HEK293T (cell line): ENCODE measurements around the gene FBXL19.

Source experiments
- ARNT ChIP-seq: fragments of 450-650 bp; IDR thresholded peaks from 2 replicates; pipeline ENCODE4 v1.6.1; 2017; ENCODE audit warnings: mild to moderate bottlenecking
- FOXA1 ChIP-seq: fragments of 450-650 bp; IDR thresholded peaks from 2 replicates; pipeline ENCODE4 v1.6.1; 2016; ENCODE audit warnings: mild to moderate bottlenecking
- FOXK2 ChIP-seq: fragments of 450-650 bp; IDR thresholded peaks from 2 replicates; pipeline ENCODE4 v1.6.1; 2016; ENCODE audit warnings: mild to moderate bottlenecking
- FOXM1 ChIP-seq: fragments of 450-650 bp; IDR thresholded peaks from 2 replicates; pipeline ENCODE4 v1.6.1; 2017; ENCODE audit warnings: mild to moderate bottlenecking, borderline replicate concordance
- L3MBTL2 ChIP-seq: fragments of 450-650 bp; conservative IDR thresholded peaks from 2 replicates; pipeline ENCODE4 v1.6.1; 2016; ENCODE audit warnings: mild to moderate bottlenecking
- LEF1 ChIP-seq: fragments of 450-650 bp; IDR thresholded peaks from 2 replicates; pipeline ENCODE4 v1.6.1; 2017; ENCODE audit warnings: mild to moderate bottlenecking, borderline replicate concordance
- NFRKB ChIP-seq: fragments of 450-650 bp; IDR thresholded peaks from 2 replicates; pipeline ENCODE4 v1.6.1; 2016; ENCODE audit warnings: mild to moderate bottlenecking, moderate library complexity
- PKNOX1 ChIP-seq: fragments of 450-650 bp; IDR thresholded peaks from 2 replicates; pipeline ENCODE4 v1.6.1; 2016
- SP1 ChIP-seq: fragments of 450-650 bp; IDR thresholded peaks from 2 replicates; pipeline ENCODE4 v1.6.1; 2017
- SUZ12 ChIP-seq: fragments of 450-650 bp; IDR thresholded peaks from 2 replicates; pipeline ENCODE4 v1.6.1; 2016; ENCODE audit warnings: mild to moderate bottlenecking
- TARDBP ChIP-seq: fragments of 450-650 bp; IDR thresholded peaks from 2 replicates; pipeline ENCODE4 v1.6.1; 2016

GRCh38 chr16:30895627-30896260 is 27.6 kb upstream of the FBXL19 start:
- TF ChIP-seq NFRKB (no peak), PKNOX1 (no peak), ARNT (no peak), FOXA1 (no peak), FOXK2 (no peak), SP1 (no peak), FOXM1 (no peak), TARDBP (no peak), SUZ12 (no peak), LEF1 (no peak), L3MBTL2 (no peak)
